Smooth muscle cell (in vitro differentiated cells): ENCODE measurements around the gene FOXL2NB. TPM values are rescaled to one million over a fixed set of nuclear protein-coding genes. Genes with fewer than 3 reads are reported as not detected.

Experiments used
- DNase-seq: peaks from one replicate; lab custom pipeline; 2025; ENCODE audit not compliant: unreplicated experiment; lab: John Stamatoyannopoulos, UW
- H2AFZ ChIP-seq: fragments of 200-600 bp; sonication (generic); 2 replicates; pipeline ENCODE4 v1.6.0; 2016; ENCODE audit warnings: antibody characterized with exemption, low read depth, mild to moderate bottlenecking
- H3F3A ChIP-seq: fragments of 200-600 bp; sonication (generic); 2 replicates; pipeline ENCODE4 v1.6.0; 2017; ENCODE audit warnings: antibody characterized with exemption, low read depth
- H3K27ac ChIP-seq: fragments of 200-600 bp; sonication (generic); 2 replicates; pipeline ENCODE4 v1.5.1; 2016; ENCODE audit warnings: low read depth, mild to moderate bottlenecking
- H3K27me3 ChIP-seq: fragments of 200-600 bp; sonication (generic); 2 replicates; pipeline ENCODE4 v1.6.1; 2016; ENCODE audit warnings: low read depth, mild to moderate bottlenecking
- H3K36me3 ChIP-seq: fragments of 200-600 bp; sonication (generic); 2 replicates; pipeline ENCODE4 v1.5.1; 2016; ENCODE audit warnings: low read depth
- H3K4me1 ChIP-seq: fragments of 200-600 bp; sonication (generic); 2 replicates; pipeline ENCODE4 v1.5.1; 2016; ENCODE audit warnings: low read depth
- H3K4me2 ChIP-seq: fragments of 200-600 bp; sonication (generic); 2 replicates; pipeline ENCODE4 v1.6.0; 2016; ENCODE audit warnings: mild to moderate bottlenecking
- H3K4me3 ChIP-seq: fragments of 200-600 bp; sonication (generic); 2 replicates; pipeline ENCODE4 v1.5.1; 2016; ENCODE audit warnings: mild to moderate bottlenecking
- H3K79me2 ChIP-seq: fragments of 200-600 bp; sonication (generic); 2 replicates; pipeline ENCODE4 v1.6.0; 2016; ENCODE audit warnings: low read depth, mild to moderate bottlenecking
- H3K9ac ChIP-seq: fragments of 200-600 bp; sonication (generic); 2 replicates; pipeline ENCODE4 v1.6.0; 2016; ENCODE audit warnings: low read depth
- H3K9me3 ChIP-seq: fragments of 200-600 bp; sonication (generic); replicated peaks from 2 replicates; pipeline ENCODE4 v1.5.1; 2016; ENCODE audit warnings: low read depth
- H4K20me1 ChIP-seq: fragments of 200-600 bp; sonication (generic); 2 replicates; pipeline ENCODE4 v1.6.0; 2016; ENCODE audit warnings: low read depth
- CTCF ChIP-seq: fragments of 200-600 bp; sonication (generic); IDR thresholded peaks from 2 replicates; pipeline ENCODE4 v1.5.1; 2017; ENCODE audit warnings: borderline replicate concordance, mild to moderate bottlenecking, antibody characterized with exemption; ENCODE audit not compliant: insufficient read depth, poor library complexity, severe bottlenecking
- WGBS: methylation state at CpG from one replicate; pipeline ENCODE4 v1.1.7; 2016; ENCODE audit warnings: low lambda C conversion rate; 5-methylcytosine and 5-hydroxymethylcytosine counted together
- polyA plus RNA-seq: library from polyadenylated mRNA; unstranded; fragments of >200 nt; fragmentation: Nextera tagmentation; extraction: Ambion mirVana; gene quantifications from 2 replicates; pipeline ENCODE4 v1.2.1, GENCODE V29; 2016
- total RNA-seq: library from RNA; depleted of rRNA; stranded (reverse); fragments of >200 nt; gene quantifications from 2 replicates; pipeline ENCODE4 v1.2.3, GENCODE V29; 2014

FOXL2NB gene
- total and polyA plus RNA-seq, 2 experiments from 2014 or later, result not detected

- peaks cover 35% of the 10 kb centered on the region for H3K4me1 ChIP-seq
- no peak overlapping the region for H3K9ac ChIP-seq
- no peak overlapping the region for H2AFZ ChIP-seq
- no peaks in the 10 kb centered on the region for H3F3A ChIP-seq
- 40% methylated on average over 7 of the region's 7 CpGs for WGBS
- no peak overlapping the region for H3K4me3 ChIP-seq
- H3K4me2 ChIP-seq, result no peak overlapping the region
- no peaks in the 10 kb centered on the region for H3K36me3 ChIP-seq
- no peaks in the 10 kb centered on the region for H4K20me1 ChIP-seq
- no peaks in the 10 kb centered on the region for H3K79me2 ChIP-seq
- H3K9me3 ChIP-seq, result no peaks in the 10 kb centered on the region
- TF ChIP-seq CTCF, result peak; percentile 55
- DNase-seq, result no peak
- H3K27me3 ChIP-seq, result peaks cover 99% of the 10 kb centered on the region
- no peak overlapping the region for H3K27ac ChIP-seq
Measured at GRCh38 chr3:138941259-138941885, 5.6 kb upstream of the FOXL2NB start.

GRCh38 chr3:138942271-138942670, 4.7 kb upstream of the FOXL2NB start:
- no peak for DNase-seq
- H3K27me3 ChIP-seq, result peaks cover 99% of the 10 kb centered on the region
- WGBS, result 71% methylated on average over 4 of the region's 4 CpGs
- H3K9me3 ChIP-seq, result no peaks in the 10 kb centered on the region
- H3K79me2 ChIP-seq, result no peaks in the 10 kb centered on the region
- no peaks in the 10 kb centered on the region for H3K36me3 ChIP-seq
- no peak overlapping the region for H2AFZ ChIP-seq
- no peak for TF ChIP-seq CTCF
- no peaks in the 10 kb centered on the region for H4K20me1 ChIP-seq
- no peak overlapping the region for H3K9ac ChIP-seq
- H3K4me3 ChIP-seq, result no peak overlapping the region
- no peaks in the 10 kb centered on the region for H3F3A ChIP-seq
- no peak overlapping the region for H3K4me2 ChIP-seq
- peaks cover 43% of the 10 kb centered on the region for H3K4me1 ChIP-seq
- no peak overlapping the region for H3K27ac ChIP-seq

GRCh38 chr3:138942861-138943623, 4.0 kb upstream of the FOXL2NB start:
- no peak for DNase-seq

More at GRCh38 chr3:138942861-138943623, 4.0 kb upstream of the FOXL2NB start:
- H3K27me3 ChIP-seq, result peaks cover 99% of the 10 kb centered on the region
- H3F3A ChIP-seq, result no peaks in the 10 kb centered on the region
- peaks cover 43% of the 10 kb centered on the region for H3K4me1 ChIP-seq
- no peaks in the 10 kb centered on the region for H3K36me3 ChIP-seq
- WGBS, result 16% methylated on average over 25 of the region's 25 CpGs
- no peak overlapping the region for H3K9ac ChIP-seq
- no peak for TF ChIP-seq CTCF
- no peaks in the 10 kb centered on the region for H3K9me3 ChIP-seq
- no peak overlapping the region for H2AFZ ChIP-seq
- no peak overlapping the region for H3K4me3 ChIP-seq
- no peak overlapping the region for H3K27ac ChIP-seq
- H3K79me2 ChIP-seq, result no peaks in the 10 kb centered on the region
- H3K4me2 ChIP-seq, result no peak overlapping the region
- no peaks in the 10 kb centered on the region for H4K20me1 ChIP-seq
